GM23338 (cell line): Measurements from ENCODE around the gene ZMYND8. TPM values are rescaled to one million over a fixed set of nuclear protein-coding genes. Genes with fewer than 3 reads are reported as not detected.

Experiments used
- ATAC-seq: fragments of 200-7000 bp; cut with Tn5 transposase; 3 replicates; pipeline ENCODE4 v1.9.1; 2020
- DNase-seq: peaks from one replicate; pipeline ENCODE4 v3.0.0-alpha.2; 2015; ENCODE audit warnings: low spot score
- H2AFZ ChIP-seq: fragments of 200-600 bp; sonication (generic); 2 replicates; pipeline ENCODE4 v1.8.0; 2016; ENCODE audit warnings: antibody characterized with exemption, mild to moderate bottlenecking, moderate library complexity
- H3F3A ChIP-seq: fragments of 200-600 bp; sonication (generic); replicated peaks from 2 replicates; pipeline ENCODE4 v1.8.0; 2017; ENCODE audit warnings: antibody characterized with exemption, mixed run types, low read depth
- H3K27ac ChIP-seq: fragments of 200-600 bp; sonication (generic); 2 replicates; pipeline ENCODE4 v1.6.1; 2016; ENCODE audit warnings: low read depth
- H3K27me3 ChIP-seq: fragments of 200-600 bp; sonication (generic); 2 replicates; pipeline ENCODE4 v1.8.0; 2016; ENCODE audit warnings: mild to moderate bottlenecking, mixed run types, moderate library complexity; ENCODE audit not compliant: insufficient read depth
- H3K36me3 ChIP-seq: fragments of 200-600 bp; sonication (generic); 2 replicates; pipeline ENCODE4 v1.8.0; 2016; ENCODE audit warnings: mild to moderate bottlenecking; ENCODE audit not compliant: insufficient read depth
- H3K4me1 ChIP-seq: fragments of 200-600 bp; sonication (generic); 2 replicates; pipeline ENCODE4 v1.8.0; 2016; ENCODE audit warnings: mild to moderate bottlenecking, moderate library complexity; ENCODE audit not compliant: insufficient read depth
- H3K4me2 ChIP-seq: fragments of 200-600 bp; sonication (generic); 2 replicates; pipeline ENCODE4 v1.7.1; 2017; ENCODE audit warnings: mixed run types
- H3K4me3 ChIP-seq: fragments of 200-600 bp; sonication (generic); 2 replicates; pipeline ENCODE4 v1.6.1; 2016; ENCODE audit warnings: mixed run types
- H3K79me2 ChIP-seq: fragments of 200-600 bp; sonication (generic); replicated peaks from 2 replicates; pipeline ENCODE4 v1.8.0; 2017; ENCODE audit warnings: mild to moderate bottlenecking; ENCODE audit not compliant: insufficient read depth
- H3K9me2 ChIP-seq: fragments of 200-600 bp; sonication (generic); 2 replicates; pipeline ENCODE4 v1.8.0; 2017; ENCODE audit not compliant: insufficient read depth
- H4K20me1 ChIP-seq: fragments of 200-600 bp; sonication (generic); replicated peaks from 2 replicates; pipeline ENCODE4 v1.8.0; 2017; ENCODE audit warnings: mild to moderate bottlenecking; ENCODE audit not compliant: insufficient read depth
- H3K27ac Mint-ChIP-seq: 2 replicates; pipeline ENCODE4 v1.8.0; 2020; ENCODE audit warnings: inconsistent platforms, mild to moderate bottlenecking, moderate library complexity, mixed read lengths
- H3K27me3 Mint-ChIP-seq: 3 replicates; pipeline ENCODE4 v1.8.0; 2022; ENCODE audit warnings: low read depth, mild to moderate bottlenecking, moderate library complexity, mixed read lengths, inconsistent platforms; ENCODE audit not compliant: insufficient read depth, poor library complexity
- H3K36me3 Mint-ChIP-seq: 3 replicates; pipeline ENCODE4 v1.8.0; 2021; ENCODE audit warnings: low read depth, mild to moderate bottlenecking, inconsistent platforms, moderate library complexity, mixed read lengths
- H3K4me1 Mint-ChIP-seq: 3 replicates; pipeline ENCODE4 v1.8.0; 2020; ENCODE audit warnings: mild to moderate bottlenecking, inconsistent platforms, mixed read lengths
- H3K4me3 Mint-ChIP-seq: 3 replicates; pipeline ENCODE4 v1.8.0; 2021; ENCODE audit warnings: moderate library complexity, mild to moderate bottlenecking, inconsistent platforms, mixed read lengths
- H3K9me3 Mint-ChIP-seq: 3 replicates; pipeline ENCODE4 v1.8.0; 2020; ENCODE audit warnings: moderate library complexity, mild to moderate bottlenecking, inconsistent platforms, mixed read lengths
- CREB1 ChIP-seq: fragments of 250-450 bp; sonication (Bioruptor Pico); IDR thresholded peaks from 2 replicates; pipeline ENCODE4 v1.5.0; 2020; ENCODE audit warnings: low read depth, mild to moderate bottlenecking, moderate library complexity
- EZH2 ChIP-seq: fragments of 200-600 bp; sonication (generic); IDR thresholded peaks from one replicate; pipeline ENCODE4 v1.8.0; 2017; ENCODE audit warnings: antibody characterized with exemption, mild to moderate bottlenecking, low read depth; ENCODE audit not compliant: unreplicated experiment
- EZH2phosphoT487 ChIP-seq: fragments of 200-600 bp; sonication (generic); IDR thresholded peaks from one replicate; pipeline ENCODE4 v1.8.1; 2018; ENCODE audit warnings: antibody characterized with exemption; ENCODE audit not compliant: unreplicated experiment
- NANOG ChIP-seq: IDR thresholded peaks from 2 replicates; pipeline ENCODE4 v1.6.1; 2016; ENCODE audit warnings: antibody characterized with exemption, borderline replicate concordance
- POLR2AphosphoS5 ChIP-seq: IDR thresholded peaks from 2 replicates; pipeline ENCODE4 v1.6.1; 2016; ENCODE audit warnings: antibody characterized with exemption, low read depth
- STAT1 ChIP-seq: IDR thresholded peaks from one replicate; pipeline ENCODE4 v1.6.1; 2016; ENCODE audit warnings: antibody characterized with exemption; ENCODE audit not compliant: unreplicated experiment
- ZNF114 ChIP-seq: fragments of 250-450 bp; sonication (Bioruptor Pico); IDR thresholded peaks from 2 replicates; pipeline ENCODE4 v1.5.0; 2020; ENCODE audit warnings: mild to moderate bottlenecking, moderate library complexity
- ZNF331 ChIP-seq: fragments of 250-450 bp; sonication (Bioruptor Pico); IDR thresholded peaks from 2 replicates; pipeline ENCODE4 v1.5.0; 2020; ENCODE audit warnings: low read depth, mild to moderate bottlenecking, moderate library complexity
- ZNF462 ChIP-seq: fragments of 250-450 bp; sonication (Bioruptor Pico); IDR thresholded peaks from 2 replicates; pipeline ENCODE4 v1.5.0; 2020; ENCODE audit warnings: mild to moderate bottlenecking, moderate library complexity
- polyA plus RNA-seq: library from polyadenylated mRNA; unstranded; fragments of >200 nt; fragmentation: Nextera tagmentation; extraction: Ambion mirVana; gene quantifications from 2 replicates; pipeline ENCODE4 v1.2.1, GENCODE V29; 2016
- total RNA-seq: library from RNA; depleted of rRNA; stranded (reverse); fragments of >200 nt; shearing (Covaris generic); gene quantifications from 2 replicates; pipeline ENCODE4 v1.2.3, GENCODE V29; 2014
- TF ChIP-seq, protein P1 (sequence below): IDR thresholded peaks from 2 replicates; pipeline ENCODE4 v1.6.1; 2016; ENCODE audit warnings: antibody characterized with exemption
- TF ChIP-seq, protein P2 (sequence below), 2 experiments: fragments of 200-600 bp in 1 of 2; sonication (generic) in 1 of 2; conservative IDR thresholded peaks; 2 replicates each; pipeline versions ENCODE4 v1.5.1 to v1.6.1; 2016 to 2017; ENCODE audit warnings: antibody characterized with exemption in 2 of 2, low read depth in 2 of 2, mild to moderate bottlenecking in 2 of 2, moderate library complexity in 1 of 2

The ZMYND8 gene
- total and polyA plus RNA-seq, 2 experiments from 2014 or later: 70.9 to 128 TPM

DNA sequence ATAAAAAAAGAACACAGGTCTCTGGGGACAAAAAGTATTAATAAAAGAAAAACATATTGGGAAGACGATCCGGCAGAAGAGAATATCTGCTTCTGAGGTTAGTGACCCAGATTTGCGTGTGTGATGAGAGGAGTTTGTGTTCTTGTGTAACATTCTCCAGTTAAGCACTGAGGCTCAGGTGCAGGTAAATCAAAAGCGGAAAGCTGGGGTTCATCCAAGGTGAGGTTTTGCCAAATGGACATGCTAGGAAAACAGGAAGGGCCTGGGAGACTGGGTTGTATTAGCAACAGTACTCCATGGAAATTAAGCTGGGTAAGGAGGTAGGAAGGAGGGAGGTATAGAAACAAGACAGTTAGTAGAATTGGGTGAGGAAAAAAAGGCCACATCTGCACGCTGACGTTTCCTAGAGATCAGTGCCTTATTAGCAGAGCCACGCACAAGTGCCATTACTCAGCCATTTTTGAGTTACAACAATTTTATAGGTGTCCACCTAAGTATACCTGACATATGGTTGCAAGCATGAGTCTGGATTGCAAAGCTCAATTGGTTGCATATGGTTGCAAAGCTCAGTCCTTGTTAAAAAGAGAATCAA is 139.6 kb downstream of the ZMYND8 start:
- H3K4me3 ChIP-seq: no peak overlapping the region
- H3K4me1 ChIP-seq: no peaks in the 10 kb centered on the region
- peaks cover 52% of the 10 kb centered on the region for H3K36me3 ChIP-seq
- Mint-ChIP-seq H3K27me3 (peaks cover 5% of the 10 kb centered on the region), H3K4me3 (no peak overlapping the region), H3K4me1 (peaks cover 16% of the 10 kb centered on the region; the same call in 2 of the 3 replicates), H3K36me3 (peaks cover 62% of the 10 kb centered on the region), H3K9me3 (no peaks in the 10 kb centered on the region), H3K27ac (peak overlapping the region; percentile 53)
- no peak for ATAC-seq
- H3K27me3 ChIP-seq: no peaks in the 10 kb centered on the region
- DNase-seq: no peak
- H4K20me1 ChIP-seq: no peaks in the 10 kb centered on the region; the same call in none of the 2 replicates
- TF ChIP-seq CREB1 (CRISPR knock-in tag) (no peak), STAT1 (no peak), ZNF331 (CRISPR knock-in tag) (no peak), POLR2AphosphoS5 (no peak), EZH2 (no peak), ZNF462 (no peak), EZH2phosphoT487 (no peak), NANOG (no peak), ZNF114 (CRISPR knock-in tag) (no peak)
- TF ChIP-seq, protein P1, sequence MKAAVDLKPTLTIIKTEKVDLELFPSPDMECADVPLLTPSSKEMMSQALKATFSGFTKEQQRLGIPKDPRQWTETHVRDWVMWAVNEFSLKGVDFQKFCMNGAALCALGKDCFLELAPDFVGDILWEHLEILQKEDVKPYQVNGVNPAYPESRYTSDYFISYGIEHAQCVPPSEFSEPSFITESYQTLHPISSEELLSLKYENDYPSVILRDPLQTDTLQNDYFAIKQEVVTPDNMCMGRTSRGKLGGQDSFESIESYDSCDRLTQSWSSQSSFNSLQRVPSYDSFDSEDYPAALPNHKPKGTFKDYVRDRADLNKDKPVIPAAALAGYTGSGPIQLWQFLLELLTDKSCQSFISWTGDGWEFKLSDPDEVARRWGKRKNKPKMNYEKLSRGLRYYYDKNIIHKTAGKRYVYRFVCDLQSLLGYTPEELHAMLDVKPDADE: no peak
- TF ChIP-seq, protein P2, sequence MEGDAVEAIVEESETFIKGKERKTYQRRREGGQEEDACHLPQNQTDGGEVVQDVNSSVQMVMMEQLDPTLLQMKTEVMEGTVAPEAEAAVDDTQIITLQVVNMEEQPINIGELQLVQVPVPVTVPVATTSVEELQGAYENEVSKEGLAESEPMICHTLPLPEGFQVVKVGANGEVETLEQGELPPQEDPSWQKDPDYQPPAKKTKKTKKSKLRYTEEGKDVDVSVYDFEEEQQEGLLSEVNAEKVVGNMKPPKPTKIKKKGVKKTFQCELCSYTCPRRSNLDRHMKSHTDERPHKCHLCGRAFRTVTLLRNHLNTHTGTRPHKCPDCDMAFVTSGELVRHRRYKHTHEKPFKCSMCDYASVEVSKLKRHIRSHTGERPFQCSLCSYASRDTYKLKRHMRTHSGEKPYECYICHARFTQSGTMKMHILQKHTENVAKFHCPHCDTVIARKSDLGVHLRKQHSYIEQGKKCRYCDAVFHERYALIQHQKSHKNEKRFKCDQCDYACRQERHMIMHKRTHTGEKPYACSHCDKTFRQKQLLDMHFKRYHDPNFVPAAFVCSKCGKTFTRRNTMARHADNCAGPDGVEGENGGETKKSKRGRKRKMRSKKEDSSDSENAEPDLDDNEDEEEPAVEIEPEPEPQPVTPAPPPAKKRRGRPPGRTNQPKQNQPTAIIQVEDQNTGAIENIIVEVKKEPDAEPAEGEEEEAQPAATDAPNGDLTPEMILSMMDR (conservative IDR thresholded peaks at IDR 0.05; ENCODE audit: low read depth in 2 of 2): no peak
- 0 out of 2 replicates have a peak overlapping the region, but pooled peaks have one; percentile 26 for H3K27ac ChIP-seq
- H3K4me2 ChIP-seq: no peak overlapping the region
- no peaks in the 10 kb centered on the region for H3K9me2 ChIP-seq
- no peak overlapping the region for H2AFZ ChIP-seq
- peaks cover 26% of the 10 kb centered on the region; the same call in 1 of the 2 replicates for H3F3A ChIP-seq
- H3K79me2 ChIP-seq: peaks cover 61% of the 10 kb centered on the region
